PFSK-1 (cell line): ENCODE results near the gene SRPK1.

Experiments used
- POLR2AphosphoS5 ChIP-seq: IDR thresholded peaks from 2 replicates; pipeline ENCODE4 v1.6.1; 2012; ENCODE audit warnings: low read depth, mild to moderate bottlenecking, control low read depth, low read length, moderate library complexity
- REST ChIP-seq, 2 experiments: IDR thresholded peaks; 2 replicates each; pipeline versions ENCODE4 v1.6.1 to v1.8.0; 2011 to 2012; ENCODE audit warnings: low read depth in 2 of 2, low read length in 2 of 2, control low read depth in 1 of 2, inconsistent platforms in 1 of 2, mild to moderate bottlenecking in 1 of 2, moderate library complexity in 1 of 2; ENCODE audit not compliant: insufficient read depth in 1 of 2
- SIN3A ChIP-seq: IDR thresholded peaks from 2 replicates; pipeline ENCODE4 v1.6.1; 2012; ENCODE audit warnings: mild to moderate bottlenecking, low read length, moderate library complexity, borderline replicate concordance; ENCODE audit not compliant: insufficient read depth
- TAF1 ChIP-seq: IDR thresholded peaks from 2 replicates; pipeline ENCODE4 v1.6.1; 2012; ENCODE audit warnings: low read length, control low read depth, borderline replicate concordance; ENCODE audit not compliant: insufficient read depth

GRCh38 chr6:35916056-35916455 is 4.8 kb downstream of the SRPK1 start:
- TF ChIP-seq TAF1 (no peak), SIN3A (no peak), REST (IDR thresholded peaks at IDR 0.05; ENCODE audit: insufficient read depth in 1 of 2, low read depth in 2 of 2, low read length in 2 of 2) (no peak), POLR2AphosphoS5 (no peak)
